ENCODE results near the gene MORN5.

The MORN5 gene

GRCh38 chr9:122219856-122220672 is 60.4 kb downstream of the MORN5 start:
- TF ChIP-seq CTCF (IDR thresholded peaks at IDR 0.05), result no peak

GRCh38 chr9:122220673-122221182 is 61.0 kb downstream of the MORN5 start:
- TF ChIP-seq CTCF (IDR thresholded peaks at IDR 0.05), result no peak

- no peak for TF ChIP-seq CTCF (IDR thresholded peaks at IDR 0.05)
Observed at GRCh38 chr9:122221183-122221811, 61.6 kb downstream of the MORN5 start.

GRCh38 chr9:122222791-122223190 is 63.1 kb downstream of the MORN5 start:
- TF ChIP-seq CTCF (IDR thresholded peaks at IDR 0.05), result no peak

GRCh38 chr9:122223435-122223834 is 63.7 kb downstream of the MORN5 start:
- no peak for TF ChIP-seq CTCF (IDR thresholded peaks at IDR 0.05)

GRCh38 chr9:122225312-122226141 is 65.8 kb downstream of the MORN5 start:
- TF ChIP-seq CTCF (IDR thresholded peaks at IDR 0.05), result no peak

- no peak for TF ChIP-seq CTCF (IDR thresholded peaks at IDR 0.05)
Observed at GRCh38 chr9:122226142-122226757, 66.5 kb downstream of the MORN5 start.

All from LNCAP (cell line).